GM23338 (cell line): Measurements from ENCODE around the gene CEP95. TPM values are rescaled to one million over a fixed set of nuclear protein-coding genes. Genes with fewer than 3 reads are reported as not detected.

Experiments
- ATAC-seq: fragments of 200-7000 bp; cut with Tn5 transposase; 3 replicates; pipeline ENCODE4 v1.9.1; 2020
- DNase-seq: peaks from one replicate; pipeline ENCODE4 v3.0.0-alpha.2; 2015; ENCODE audit warnings: low spot score
- H2AFZ ChIP-seq: fragments of 200-600 bp; sonication (generic); 2 replicates; pipeline ENCODE4 v1.8.0; 2016; ENCODE audit warnings: antibody characterized with exemption, mild to moderate bottlenecking, moderate library complexity
- H3F3A ChIP-seq: fragments of 200-600 bp; sonication (generic); replicated peaks from 2 replicates; pipeline ENCODE4 v1.8.0; 2017; ENCODE audit warnings: antibody characterized with exemption, mixed run types, low read depth
- H3K27ac ChIP-seq: fragments of 200-600 bp; sonication (generic); 2 replicates; pipeline ENCODE4 v1.6.1; 2016; ENCODE audit warnings: low read depth
- H3K27me3 ChIP-seq: fragments of 200-600 bp; sonication (generic); 2 replicates; pipeline ENCODE4 v1.8.0; 2016; ENCODE audit warnings: mild to moderate bottlenecking, mixed run types, moderate library complexity; ENCODE audit not compliant: insufficient read depth
- H3K36me3 ChIP-seq: fragments of 200-600 bp; sonication (generic); 2 replicates; pipeline ENCODE4 v1.8.0; 2016; ENCODE audit warnings: mild to moderate bottlenecking; ENCODE audit not compliant: insufficient read depth
- H3K4me1 ChIP-seq: fragments of 200-600 bp; sonication (generic); 2 replicates; pipeline ENCODE4 v1.8.0; 2016; ENCODE audit warnings: mild to moderate bottlenecking, moderate library complexity; ENCODE audit not compliant: insufficient read depth
- H3K4me2 ChIP-seq: fragments of 200-600 bp; sonication (generic); 2 replicates; pipeline ENCODE4 v1.7.1; 2017; ENCODE audit warnings: mixed run types
- H3K4me3 ChIP-seq: fragments of 200-600 bp; sonication (generic); 2 replicates; pipeline ENCODE4 v1.6.1; 2016; ENCODE audit warnings: mixed run types
- H3K79me2 ChIP-seq: fragments of 200-600 bp; sonication (generic); replicated peaks from 2 replicates; pipeline ENCODE4 v1.8.0; 2017; ENCODE audit warnings: mild to moderate bottlenecking; ENCODE audit not compliant: insufficient read depth
- H3K9me2 ChIP-seq: fragments of 200-600 bp; sonication (generic); 2 replicates; pipeline ENCODE4 v1.8.0; 2017; ENCODE audit not compliant: insufficient read depth
- H4K20me1 ChIP-seq: fragments of 200-600 bp; sonication (generic); replicated peaks from 2 replicates; pipeline ENCODE4 v1.8.0; 2017; ENCODE audit warnings: mild to moderate bottlenecking; ENCODE audit not compliant: insufficient read depth
- H3K27ac Mint-ChIP-seq: 2 replicates; pipeline ENCODE4 v1.8.0; 2020; ENCODE audit warnings: inconsistent platforms, mild to moderate bottlenecking, moderate library complexity, mixed read lengths
- H3K27me3 Mint-ChIP-seq: 3 replicates; pipeline ENCODE4 v1.8.0; 2022; ENCODE audit warnings: low read depth, mild to moderate bottlenecking, moderate library complexity, mixed read lengths, inconsistent platforms; ENCODE audit not compliant: insufficient read depth, poor library complexity
- H3K36me3 Mint-ChIP-seq: 3 replicates; pipeline ENCODE4 v1.8.0; 2021; ENCODE audit warnings: low read depth, mild to moderate bottlenecking, inconsistent platforms, moderate library complexity, mixed read lengths
- H3K4me1 Mint-ChIP-seq: 3 replicates; pipeline ENCODE4 v1.8.0; 2020; ENCODE audit warnings: mild to moderate bottlenecking, inconsistent platforms, mixed read lengths
- H3K4me3 Mint-ChIP-seq: 3 replicates; pipeline ENCODE4 v1.8.0; 2021; ENCODE audit warnings: moderate library complexity, mild to moderate bottlenecking, inconsistent platforms, mixed read lengths
- H3K9me3 Mint-ChIP-seq: 3 replicates; pipeline ENCODE4 v1.8.0; 2020; ENCODE audit warnings: moderate library complexity, mild to moderate bottlenecking, inconsistent platforms, mixed read lengths
- CREB1 ChIP-seq: fragments of 250-450 bp; sonication (Bioruptor Pico); IDR thresholded peaks from 2 replicates; pipeline ENCODE4 v1.5.0; 2020; ENCODE audit warnings: low read depth, mild to moderate bottlenecking, moderate library complexity
- CTCF ChIP-seq, 2 experiments: fragments of 200-600 bp in 1 of 2; sonication (generic) in 1 of 2; conservative IDR thresholded peaks; 2 replicates each; pipeline versions ENCODE4 v1.5.1 to v1.6.1; 2016 to 2017; ENCODE audit warnings: antibody characterized with exemption in 2 of 2, low read depth in 2 of 2, mild to moderate bottlenecking in 2 of 2, moderate library complexity in 1 of 2
- ETS1 ChIP-seq: IDR thresholded peaks from 2 replicates; pipeline ENCODE4 v1.6.1; 2016; ENCODE audit warnings: antibody characterized with exemption
- EZH2 ChIP-seq: fragments of 200-600 bp; sonication (generic); IDR thresholded peaks from one replicate; pipeline ENCODE4 v1.8.0; 2017; ENCODE audit warnings: antibody characterized with exemption, mild to moderate bottlenecking, low read depth; ENCODE audit not compliant: unreplicated experiment
- EZH2phosphoT487 ChIP-seq: fragments of 200-600 bp; sonication (generic); IDR thresholded peaks from one replicate; pipeline ENCODE4 v1.8.1; 2018; ENCODE audit warnings: antibody characterized with exemption; ENCODE audit not compliant: unreplicated experiment
- JUNB ChIP-seq: IDR thresholded peaks from one replicate; pipeline ENCODE4 v1.6.1; 2016; ENCODE audit warnings: antibody characterized with exemption; ENCODE audit not compliant: unreplicated experiment
- NANOG ChIP-seq: IDR thresholded peaks from 2 replicates; pipeline ENCODE4 v1.6.1; 2016; ENCODE audit warnings: antibody characterized with exemption, borderline replicate concordance
- POLR2AphosphoS5 ChIP-seq: IDR thresholded peaks from 2 replicates; pipeline ENCODE4 v1.6.1; 2016; ENCODE audit warnings: antibody characterized with exemption, low read depth
- ZNF114 ChIP-seq: fragments of 250-450 bp; sonication (Bioruptor Pico); IDR thresholded peaks from 2 replicates; pipeline ENCODE4 v1.5.0; 2020; ENCODE audit warnings: mild to moderate bottlenecking, moderate library complexity
- ZNF331 ChIP-seq: fragments of 250-450 bp; sonication (Bioruptor Pico); IDR thresholded peaks from 2 replicates; pipeline ENCODE4 v1.5.0; 2020; ENCODE audit warnings: low read depth, mild to moderate bottlenecking, moderate library complexity
- polyA plus RNA-seq: library from polyadenylated mRNA; unstranded; fragments of >200 nt; fragmentation: Nextera tagmentation; extraction: Ambion mirVana; gene quantifications from 2 replicates; pipeline ENCODE4 v1.2.1, GENCODE V29; 2016
- total RNA-seq: library from RNA; depleted of rRNA; stranded (reverse); fragments of >200 nt; shearing (Covaris generic); gene quantifications from 2 replicates; pipeline ENCODE4 v1.2.3, GENCODE V29; 2014
- TF ChIP-seq, protein P1 (sequence below): IDR thresholded peaks from one replicate; pipeline ENCODE4 v1.6.1; 2018; ENCODE audit warnings: antibody characterized with exemption; ENCODE audit not compliant: unreplicated experiment

Gene CEP95
- total and polyA plus RNA-seq, 2 experiments from 2014 or later: 41.1 to 45.4 TPM

DNA sequence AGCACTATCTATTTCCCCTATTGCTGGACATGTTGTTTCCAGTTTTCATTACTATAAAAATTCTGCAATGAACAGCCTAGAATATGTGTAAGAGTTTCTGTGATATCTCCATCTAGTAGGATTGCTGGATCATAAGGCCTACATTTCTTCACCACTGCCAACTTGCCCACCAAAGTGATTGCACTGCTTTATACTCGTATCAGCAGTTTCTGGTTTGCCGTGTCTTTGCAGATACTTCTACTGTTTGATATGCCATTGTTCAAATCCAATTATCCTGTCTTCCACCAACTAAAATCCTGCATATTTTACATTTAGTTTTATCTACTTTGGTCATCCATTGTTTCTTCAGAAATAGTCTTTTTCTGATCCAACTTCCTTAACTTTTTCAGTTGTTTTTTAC is 21.1 kb downstream of the CEP95 start:
- Histone ChIP-seq H3K4me3 (no peak overlapping the region), H4K20me1 (peaks cover 19% of the 10 kb centered on the region), H3K4me1 (no peaks in the 10 kb centered on the region), H3K27me3 (no peaks in the 10 kb centered on the region), H3K79me2 (no peaks in the 10 kb centered on the region), H3K9me2 (no peaks in the 10 kb centered on the region), H3K27ac (no peak overlapping the region), H3K4me2 (no peak overlapping the region), H3F3A (no peaks in the 10 kb centered on the region), H3K36me3 (peaks cover 94% of the 10 kb centered on the region), H2AFZ (no peak overlapping the region)
- Mint-ChIP-seq H3K27me3 (no peaks in the 10 kb centered on the region), H3K4me1 (no peaks in the 10 kb centered on the region), H3K27ac (no peak overlapping the region), H3K9me3 (no peaks in the 10 kb centered on the region), H3K36me3 (peaks cover 92% of the 10 kb centered on the region), H3K4me3 (no peak overlapping the region)
- TF ChIP-seq POLR2AphosphoS5 (no peak), ZNF114 (CRISPR knock-in tag) (no peak), JUNB (no peak), ETS1 (no peak), NANOG (no peak)
- no peak for DNase-seq
- ATAC-seq: no peak

DNA sequence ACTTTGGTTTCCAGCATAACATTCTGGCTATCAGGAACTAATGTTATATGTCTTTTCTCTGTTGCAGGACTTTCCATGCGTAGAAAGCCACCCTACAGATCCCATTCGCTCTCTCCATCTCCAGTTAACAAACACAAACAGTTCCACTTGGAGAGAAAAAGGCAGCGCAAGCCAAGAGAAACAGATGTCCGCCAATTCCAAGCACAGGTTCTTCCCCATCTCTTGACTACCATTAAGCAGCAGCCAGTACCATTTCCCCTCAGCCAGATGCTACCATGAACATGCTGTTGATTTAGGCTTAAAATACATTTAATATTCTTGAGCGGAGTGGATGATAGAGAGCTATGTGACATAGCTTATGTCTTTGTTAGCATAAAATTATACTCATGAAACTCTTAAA is 22.4 kb downstream of the CEP95 start:
- no peak for DNase-seq
- no peaks in the 10 kb centered on the region for H3K4me1 ChIP-seq
- no peaks in the 10 kb centered on the region for H3K9me3 Mint-ChIP-seq
- H4K20me1 ChIP-seq: peaks cover 15% of the 10 kb centered on the region
- H3K9me2 ChIP-seq: no peaks in the 10 kb centered on the region
- no peak overlapping the region for H3K4me2 ChIP-seq
- no peaks in the 10 kb centered on the region for H3K4me1 Mint-ChIP-seq
- no peak overlapping the region for H3K4me3 Mint-ChIP-seq
- peaks cover 92% of the 10 kb centered on the region for H3K36me3 Mint-ChIP-seq
- no peak overlapping the region for H2AFZ ChIP-seq
- H3K36me3 ChIP-seq: peaks cover 93% of the 10 kb centered on the region
- no peaks in the 10 kb centered on the region for H3K27me3 Mint-ChIP-seq
- H3K27me3 ChIP-seq: no peaks in the 10 kb centered on the region
- H3F3A ChIP-seq: no peaks in the 10 kb centered on the region
- no peak overlapping the region for H3K27ac Mint-ChIP-seq
- H3K79me2 ChIP-seq: no peaks in the 10 kb centered on the region
- H3K4me3 ChIP-seq: no peak overlapping the region
- ATAC-seq: no peak
- H3K27ac ChIP-seq: no peak overlapping the region
- TF ChIP-seq, protein P1, sequence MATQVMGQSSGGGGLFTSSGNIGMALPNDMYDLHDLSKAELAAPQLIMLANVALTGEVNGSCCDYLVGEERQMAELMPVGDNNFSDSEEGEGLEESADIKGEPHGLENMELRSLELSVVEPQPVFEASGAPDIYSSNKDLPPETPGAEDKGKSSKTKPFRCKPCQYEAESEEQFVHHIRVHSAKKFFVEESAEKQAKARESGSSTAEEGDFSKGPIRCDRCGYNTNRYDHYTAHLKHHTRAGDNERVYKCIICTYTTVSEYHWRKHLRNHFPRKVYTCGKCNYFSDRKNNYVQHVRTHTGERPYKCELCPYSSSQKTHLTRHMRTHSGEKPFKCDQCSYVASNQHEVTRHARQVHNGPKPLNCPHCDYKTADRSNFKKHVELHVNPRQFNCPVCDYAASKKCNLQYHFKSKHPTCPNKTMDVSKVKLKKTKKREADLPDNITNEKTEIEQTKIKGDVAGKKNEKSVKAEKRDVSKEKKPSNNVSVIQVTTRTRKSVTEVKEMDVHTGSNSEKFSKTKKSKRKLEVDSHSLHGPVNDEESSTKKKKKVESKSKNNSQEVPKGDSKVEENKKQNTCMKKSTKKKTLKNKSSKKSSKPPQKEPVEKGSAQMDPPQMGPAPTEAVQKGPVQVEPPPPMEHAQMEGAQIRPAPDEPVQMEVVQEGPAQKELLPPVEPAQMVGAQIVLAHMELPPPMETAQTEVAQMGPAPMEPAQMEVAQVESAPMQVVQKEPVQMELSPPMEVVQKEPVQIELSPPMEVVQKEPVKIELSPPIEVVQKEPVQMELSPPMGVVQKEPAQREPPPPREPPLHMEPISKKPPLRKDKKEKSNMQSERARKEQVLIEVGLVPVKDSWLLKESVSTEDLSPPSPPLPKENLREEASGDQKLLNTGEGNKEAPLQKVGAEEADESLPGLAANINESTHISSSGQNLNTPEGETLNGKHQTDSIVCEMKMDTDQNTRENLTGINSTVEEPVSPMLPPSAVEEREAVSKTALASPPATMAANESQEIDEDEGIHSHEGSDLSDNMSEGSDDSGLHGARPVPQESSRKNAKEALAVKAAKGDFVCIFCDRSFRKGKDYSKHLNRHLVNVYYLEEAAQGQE: no peak
- no peak for TF ChIP-seq ZNF331
- TF ChIP-seq EZH2phosphoT487: no peak
- no peak for TF ChIP-seq ETS1
- no peak for TF ChIP-seq ZNF114 (CRISPR knock-in tag)
- TF ChIP-seq POLR2AphosphoS5: no peak
- TF ChIP-seq JUNB: no peak
- TF ChIP-seq CREB1 (CRISPR knock-in tag): no peak
- TF ChIP-seq CTCF (conservative IDR thresholded peaks at IDR 0.05; ENCODE audit: low read depth in 2 of 2): no peak
- TF ChIP-seq EZH2: no peak
